GM23248 (cell line): ENCODE data around the gene KCTD19.

ENCODE experiments used
- EZH2 ChIP-seq: fragments of 200-600 bp; sonication (generic); IDR thresholded peaks from 2 replicates; pipeline ENCODE4 v1.6.1; 2018; ENCODE audit warnings: antibody characterized with exemption, mild to moderate bottlenecking; ENCODE audit not compliant: insufficient read depth, poor library complexity, severe bottlenecking
- EZH2phosphoT487 ChIP-seq: fragments of 200-600 bp; sonication (generic); IDR thresholded peaks from 2 replicates; pipeline ENCODE4 v1.6.1; 2018; ENCODE audit warnings: antibody characterized with exemption, moderate library complexity, mild to moderate bottlenecking, low read depth; ENCODE audit not compliant: insufficient read depth

GRCh38 chr16:67284699-67285646 is 41.6 kb downstream of the KCTD19 start:
- no peak for TF ChIP-seq EZH2phosphoT487
- TF ChIP-seq EZH2: no peak
